ENCODE data around the gene MUC21.
"Not testable (repeated sequence)": the region's sequence is repeated elsewhere in the genome, so short reads cannot be mapped to it uniquely, and the experiment has no call there.

The MUC21 gene

GRCh38 chr6:31004794-31005193, 21.3 kb downstream of the MUC21 start:
- no peak for DNase-seq (ENCODE audit: low read depth)
- no peak overlapping the region for H3K4me3 ChIP-seq (ENCODE audit: low read depth, low read length)

GRCh38 chr6:31005249-31006020, 21.9 kb downstream of the MUC21 start:
- no peak for DNase-seq (ENCODE audit: low read depth)
- no peak overlapping the region for H3K4me3 ChIP-seq (ENCODE audit: low read depth, low read length)

- DNase-seq (ENCODE audit: low read depth): peak; percentile 67
- H3K4me3 ChIP-seq (ENCODE audit: low read depth, low read length): no peak overlapping the region
Observed at GRCh38 chr6:31007694-31008093, 24.2 kb downstream of the MUC21 start.

- DNase-seq (ENCODE audit: low read depth): no peak
- no peak overlapping the region for H3K4me3 ChIP-seq (ENCODE audit: low read depth, low read length)
Observed at GRCh38 chr6:31008165-31008564, 24.6 kb downstream of the MUC21 start.

- no peak overlapping the region for H3K4me3 ChIP-seq (ENCODE audit: low read depth, low read length)
- DNase-seq (ENCODE audit: low read depth): no peak
Observed at GRCh38 chr6:31009731-31010130, 26.2 kb downstream of the MUC21 start.

- no peak for DNase-seq (ENCODE audit: low read depth)
- H3K4me3 ChIP-seq (ENCODE audit: low read depth, low read length): no peak within 1 kb of the TSS
Observed at GRCh38 chr6:31010393-31011060, 27.0 kb downstream of the MUC21 start, which contains the start of gene MUC22. TSS of gene MUC22 (plus strand) at chr6:31010474. CDS start at chr6:31010707, 233 bp downstream.

GRCh38 chr6:31011153-31011552, 27.6 kb downstream of the MUC21 start:
- no peak overlapping the region for H3K4me3 ChIP-seq (ENCODE audit: low read depth, low read length)
- DNase-seq (ENCODE audit: low read depth): no peak

- no peak for DNase-seq (ENCODE audit: low read depth)
- no peak overlapping the region for H3K4me3 ChIP-seq (ENCODE audit: low read depth, low read length)
Observed at GRCh38 chr6:31016659-31017299, 33.3 kb downstream of the MUC21 start.

GRCh38 chr6:31017436-31017835, 33.9 kb downstream of the MUC21 start:
- not testable (repeated sequence) for DNase-seq (ENCODE audit: low read depth); H3K4me3 ChIP-seq (ENCODE audit: low read depth, low read length)

GRCh38 chr6:31020057-31020456, 36.5 kb downstream of the MUC21 start:
- no peak overlapping the region for H3K4me3 ChIP-seq (ENCODE audit: low read depth, low read length)
- no peak for DNase-seq (ENCODE audit: low read depth)

- not testable (repeated sequence) for H3K4me3 ChIP-seq (ENCODE audit: low read depth, low read length); DNase-seq (ENCODE audit: low read depth)
Observed at GRCh38 chr6:31020631-31021255, 37.2 kb downstream of the MUC21 start.

- not testable (repeated sequence) for H3K4me3 ChIP-seq (ENCODE audit: low read depth, low read length); DNase-seq (ENCODE audit: low read depth)
Observed at GRCh38 chr6:31021705-31022531, 38.4 kb downstream of the MUC21 start.

- no peak overlapping the region for H3K4me3 ChIP-seq (ENCODE audit: low read depth, low read length)
- DNase-seq (ENCODE audit: low read depth): no peak
Observed at GRCh38 chr6:31025595-31025994, 42.1 kb downstream of the MUC21 start.

- H3K4me3 ChIP-seq (ENCODE audit: low read depth, low read length): no peak overlapping the region
- DNase-seq (ENCODE audit: low read depth): no peak
Observed at GRCh38 chr6:31031095-31031494, 47.6 kb downstream of the MUC21 start.

- no peak overlapping the region for H3K4me3 ChIP-seq (ENCODE audit: low read depth, low read length)
Observed at GRCh38 chr6:31033075-31033474, 49.6 kb downstream of the MUC21 start.

GRCh38 chr6:31035862-31036497, 52.5 kb downstream of the MUC21 start:
- DNase-seq (ENCODE audit: low read depth): no peak
- no peak overlapping the region for H3K4me3 ChIP-seq (ENCODE audit: low read depth, low read length)

More at GRCh38 chr6:31033075-31033474, 49.6 kb downstream of the MUC21 start:
- DNase-seq (ENCODE audit: low read depth): no peak

GRCh38 chr6:31037169-31037568, 53.7 kb downstream of the MUC21 start:
- no peak for DNase-seq (ENCODE audit: low read depth)
- H3K4me3 ChIP-seq (ENCODE audit: low read depth, low read length): no peak overlapping the region

GRCh38 chr6:31037682-31038081, 54.2 kb downstream of the MUC21 start:
- peak; percentile 25 for DNase-seq (ENCODE audit: low read depth)
- H3K4me3 ChIP-seq (ENCODE audit: low read depth, low read length): no peak overlapping the region

- H3K4me3 ChIP-seq (ENCODE audit: low read depth, low read length): no peak overlapping the region
- no peak for DNase-seq (ENCODE audit: low read depth)
Observed at GRCh38 chr6:31038559-31038958, 55.0 kb downstream of the MUC21 start.
